ENCODE data around the gene PGP. TPM values are rescaled to one million over a fixed set of nuclear protein-coding genes. Genes with fewer than 3 reads are reported as not detected.

PGP gene
- total RNA-seq, 3 donors from 2014 or later: 25.8 to 27.9 (median 27.2) TPM

GRCh38 chr16:2170080-2170479 is 44.6 kb downstream of the PGP start:
- DNase-seq (no peak), ATAC-seq (no peak)
- peaks cover 10% of the 10 kb centered on the region for H3K36me3 Mint-ChIP-seq (ENCODE audit: insufficient read depth)
- no peaks in the 10 kb centered on the region for H3K4me1 Mint-ChIP-seq (ENCODE audit: low read depth)
- H3K4me3 Mint-ChIP-seq: no peak overlapping the region
- no peaks in the 10 kb centered on the region for H3K9me3 Mint-ChIP-seq
- H3K27me3 Mint-ChIP-seq (ENCODE audit: low read depth): no peaks in the 10 kb centered on the region

GRCh38 chr16:2167068-2167638 is 47.5 kb downstream of the PGP start:
- Mint-ChIP-seq H3K9me3 (no peaks in the 10 kb centered on the region), H3K36me3 (ENCODE audit: insufficient read depth) (peaks cover 7% of the 10 kb centered on the region), H3K27me3 (ENCODE audit: low read depth) (no peaks in the 10 kb centered on the region)

GRCh38 chr16:2166263-2167067 is 48.2 kb downstream of the PGP start:
- peaks cover 3% of the 10 kb centered on the region for H3K4me1 Mint-ChIP-seq (ENCODE audit: low read depth)
- no peaks in the 10 kb centered on the region for H3K27me3 Mint-ChIP-seq (ENCODE audit: low read depth)
- no peak overlapping the region for H3K4me3 Mint-ChIP-seq
- ATAC-seq (no peak), DNase-seq (no peak)
- no peaks in the 10 kb centered on the region for H3K9me3 Mint-ChIP-seq
- H3K36me3 Mint-ChIP-seq (ENCODE audit: insufficient read depth): peaks cover 5% of the 10 kb centered on the region

More at GRCh38 chr16:2167068-2167638, 47.5 kb downstream of the PGP start:
- H3K4me3 Mint-ChIP-seq: no peak overlapping the region
- DNase-seq (no peak), ATAC-seq (no peak)
- H3K4me1 Mint-ChIP-seq (ENCODE audit: low read depth): peaks cover 3% of the 10 kb centered on the region

- Mint-ChIP-seq H3K36me3 (ENCODE audit: insufficient read depth) (peaks cover 5% of the 10 kb centered on the region), H3K4me3 (no peak overlapping the region), H3K9me3 (no peaks in the 10 kb centered on the region), H3K27me3 (ENCODE audit: low read depth) (no peaks in the 10 kb centered on the region), H3K4me1 (ENCODE audit: low read depth) (peaks cover 3% of the 10 kb centered on the region)
- no peak for ATAC-seq
- DNase-seq: no peak
Observed at GRCh38 chr16:2165861-2166260, 48.8 kb downstream of the PGP start.

GRCh38 chr16:2163211-2163881 is 51.3 kb downstream of the PGP start:
- peak; percentile 30 to 42 for ATAC-seq
- DNase-seq: no peak
- Mint-ChIP-seq H3K9me3 (no peaks in the 10 kb centered on the region), H3K36me3 (ENCODE audit: insufficient read depth) (peaks cover 4% of the 10 kb centered on the region), H3K4me1 (ENCODE audit: low read depth) (peaks cover 3% of the 10 kb centered on the region), H3K27me3 (ENCODE audit: low read depth) (no peaks in the 10 kb centered on the region), H3K4me3 (no peak overlapping the region)

DNA sequence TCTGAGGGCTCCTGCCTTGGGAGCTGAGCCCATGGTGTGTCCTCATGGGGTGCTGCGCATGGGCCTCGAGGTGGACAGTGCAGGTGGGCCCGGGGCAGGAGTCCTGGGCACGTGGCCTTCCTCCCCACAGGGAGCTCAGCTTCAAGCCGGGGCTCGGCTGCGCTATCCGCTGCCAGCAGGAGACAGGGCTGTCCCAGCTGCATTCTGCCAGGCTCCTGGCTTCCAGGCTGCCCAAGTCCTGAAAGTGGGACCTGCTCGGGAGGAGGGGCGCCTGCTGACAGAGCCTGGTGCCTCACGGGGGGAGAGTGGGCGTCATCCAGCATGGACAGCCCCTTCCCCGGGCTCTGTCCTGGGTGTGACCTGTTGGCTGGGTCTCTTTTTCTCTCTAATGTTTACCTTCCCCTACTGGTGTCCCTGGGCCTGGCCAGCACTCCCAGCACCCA is 51.9 kb downstream of the PGP start:
- Mint-ChIP-seq H3K9me3 (no peaks in the 10 kb centered on the region), H3K27me3 (ENCODE audit: low read depth) (no peaks in the 10 kb centered on the region), H3K4me3 (no peak overlapping the region), H3K4me1 (ENCODE audit: low read depth) (peaks cover 7% of the 10 kb centered on the region), H3K36me3 (ENCODE audit: insufficient read depth) (peaks cover 2% of the 10 kb centered on the region)
- no peak for DNase-seq
- peak in 1 of 2 donors; percentile 15 for ATAC-seq

DNA sequence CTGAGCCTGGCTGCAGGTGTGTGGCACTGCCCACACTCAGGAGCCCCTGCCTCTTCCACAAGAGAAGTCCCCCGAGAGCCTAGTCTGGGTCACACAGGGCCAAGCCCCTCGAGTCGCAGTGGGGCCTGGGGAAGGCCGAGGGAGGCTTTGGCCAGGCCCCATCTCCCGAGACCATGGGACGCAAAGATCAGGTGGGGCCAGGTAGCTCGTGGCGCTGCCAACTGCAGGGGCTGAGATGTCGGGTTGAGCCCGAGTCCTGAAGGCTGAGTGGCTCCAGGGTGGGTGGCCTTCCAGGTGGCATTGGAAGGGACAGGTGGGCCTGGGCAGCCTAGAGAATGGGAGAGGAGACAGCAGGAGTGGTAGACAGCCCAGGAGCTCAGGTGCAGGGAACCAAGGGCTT is 52.7 kb downstream of the PGP start:
- DNase-seq (no peak), ATAC-seq (no peak)
- H3K36me3 Mint-ChIP-seq (ENCODE audit: insufficient read depth): peaks cover 2% of the 10 kb centered on the region
- peaks cover 14% of the 10 kb centered on the region for H3K4me1 Mint-ChIP-seq (ENCODE audit: low read depth)
- H3K4me3 Mint-ChIP-seq: no peak overlapping the region
- H3K27me3 Mint-ChIP-seq (ENCODE audit: low read depth): no peaks in the 10 kb centered on the region
- H3K9me3 Mint-ChIP-seq: no peaks in the 10 kb centered on the region

Other genes with a start within 250 kb of the PGP start
- gene RNF151, start 248.0 kb downstream of the PGP start, total RNA-seq: under 1 TPM in 2 of 3 donors, not detected in 1; 0.40 to 0.42 TPM
- 100 to 1,000 TPM; 146 to 159 (median 156) TPM for gene TBL3, start 242.8 kb downstream of the PGP start, total RNA-seq
- gene NOXO1, start 233.4 kb downstream of the PGP start, total RNA-seq: under 1 TPM in 1 of 3 donors, not detected in 2; 0.35 TPM
- 10 to 100 TPM; 34.9 to 50.0 (median 47.2) TPM for gene GFER, start 230.6 kb downstream of the PGP start, total RNA-seq
- gene SYNGR3, start 224.9 kb downstream of the PGP start, total RNA-seq: 1 to 10 TPM; 2.7 to 4.3 (median 3.5) TPM
- 100 to 1,000 TPM; 118 to 127 (median 126) TPM for gene ZNF598, start 205.0 kb downstream of the PGP start, total RNA-seq
- gene NPW, start 195.1 kb downstream of the PGP start, total RNA-seq: 10 to 100 TPM in 2 of 3 donors, 1 to 10 TPM in 1; 9.2 to 19.0 (median 13.1) TPM
- 1 to 10 TPM; 2.0 to 4.4 (median 2.0) TPM for gene NHERF2, start 187.9 kb downstream of the PGP start, total RNA-seq
- 10 to 100 TPM; 30.5 to 43.5 (median 34.8) TPM for gene NTHL1, start 167.0 kb downstream of the PGP start, total RNA-seq
- 10 to 100 TPM; 87.6 to 98.0 (median 94.5) TPM for gene TSC2, start 166.9 kb downstream of the PGP start, total RNA-seq
- gene PKD1, start 78.9 kb downstream of the PGP start, total RNA-seq: 100 to 1,000 TPM; 100 to 118 (median 104) TPM
- gene RAB26, start 66.2 kb downstream of the PGP start, total RNA-seq: not detected
- gene TRAF7, start 59.1 kb downstream of the PGP start, total RNA-seq: 100 to 1,000 TPM in 2 of 3 donors, 10 to 100 TPM in 1; 95.6 to 110 (median 102) TPM
- gene CASKIN1, start 18.2 kb downstream of the PGP start, total RNA-seq: 1 to 10 TPM in 1 of 3 donors, under 1 TPM in 2; 0.14 to 1.5 (median 0.34) TPM
- gene MLST8, start 9.4 kb downstream of the PGP start, total RNA-seq: 10 to 100 TPM; 73.6 to 88.0 (median 84.8) TPM
- 1 to 10 TPM; 6.4 to 8.2 (median 6.8) TPM for gene BRICD5, start 4.0 kb downstream of the PGP start, total RNA-seq
- gene E4F1, start 8.8 kb upstream of the PGP start, total RNA-seq: 10 to 100 TPM; 44.3 to 48.7 (median 45.3) TPM
- gene DNASE1L2, start 21.6 kb upstream of the PGP start, total RNA-seq: 1 to 10 TPM in 1 of 3 donors, under 1 TPM in 2; 0.52 to 1.1 (median 0.86) TPM
- gene ECI1, start 36.7 kb upstream of the PGP start, total RNA-seq: 10 to 100 TPM; 21.6 to 23.8 (median 22.5) TPM
- gene RNPS1, start 53.3 kb upstream of the PGP start, total RNA-seq: 100 to 1,000 TPM; 412 to 481 (median 413) TPM
- 1 to 10 TPM; 2.4 to 3.7 (median 2.7) TPM for gene ABCA3, start 125.9 kb upstream of the PGP start, total RNA-seq
- 1 to 10 TPM; 6.7 to 7.5 (median 7.4) TPM for gene CCNF, start 214.6 kb upstream of the PGP start, total RNA-seq
- 10 to 100 TPM; 26.0 to 37.5 (median 32.7) TPM for gene TEDC2, start 245.3 kb upstream of the PGP start, total RNA-seq

All from activated T-cell treated with anti-CD3 and anti-CD28 coated beads, Interleukin-2, amount 50 U/mL, for 4 hours (primary cell).